Neuronal stem cell (in vitro differentiated cells): ENCODE results near the gene CCDC179.

Source experiments
- DNase-seq: peaks from one replicate; pipeline ENCODE4 v3.0.0-alpha.2; 2013; ENCODE audit warnings: low spot score
- H2AFZ ChIP-seq: one replicate; pipeline ENCODE4 v1.6.1; 2013; ENCODE audit warnings: mild to moderate bottlenecking, low read length, inconsistent platforms
- H2AK5ac ChIP-seq: 2 replicates; pipeline ENCODE4 v1.6.1; 2013; ENCODE audit warnings: low read depth, mild to moderate bottlenecking, inconsistent platforms, low read length, moderate library complexity, mixed read lengths
- H2BK120ac ChIP-seq: 2 replicates; pipeline ENCODE4 v1.6.1; 2013; ENCODE audit warnings: low read depth, mild to moderate bottlenecking, inconsistent platforms, low read length, moderate library complexity, mixed read lengths
- H2BK12ac ChIP-seq: one replicate; pipeline ENCODE4 v1.6.1; 2013; ENCODE audit warnings: low read length, inconsistent platforms
- H2BK15ac ChIP-seq: 2 replicates; pipeline ENCODE4 v1.6.1; 2013; ENCODE audit warnings: mild to moderate bottlenecking, low read length, inconsistent platforms, mixed read lengths
- H2BK5ac ChIP-seq: one replicate; pipeline ENCODE4 v1.6.1; 2013; ENCODE audit warnings: inconsistent platforms, mild to moderate bottlenecking, low read length, moderate library complexity
- H3K14ac ChIP-seq: one replicate; pipeline ENCODE4 v1.6.1; 2013; ENCODE audit warnings: low read length, inconsistent platforms
- H3K18ac ChIP-seq: 2 replicates; pipeline ENCODE4 v1.6.1; 2013; ENCODE audit warnings: low read length, inconsistent platforms
- H3K23ac ChIP-seq: 2 replicates; pipeline ENCODE4 v1.6.1; 2013; ENCODE audit warnings: low read depth, mild to moderate bottlenecking, mixed read lengths, low read length, inconsistent platforms; ENCODE audit not compliant: poor library complexity
- H3K27ac ChIP-seq: replicated peaks from 3 replicates; pipeline ENCODE4 v1.5.1; 2013; ENCODE audit warnings: low read length, inconsistent platforms
- H3K27me3 ChIP-seq, 3 experiments: 2 replicates each; pipeline ENCODE4 v1.6.1; 2013; ENCODE audit warnings: low read length in 3 of 3, mild to moderate bottlenecking in 2 of 3, inconsistent platforms in 1 of 3, low read depth in 1 of 3, mixed read lengths in 1 of 3, moderate library complexity in 1 of 3; ENCODE audit not compliant: control insufficient read depth in 3 of 3, insufficient read depth in 3 of 3
- H3K36me3 ChIP-seq, 2 donors: replicated peaks in 1 of 2; 2 replicates each; pipeline ENCODE4 v1.6.1; 2013; ENCODE audit warnings: low read length in 2 of 2; ENCODE audit not compliant: control insufficient read depth in 2 of 2, insufficient read depth in 2 of 2
- H3K4ac ChIP-seq: 2 replicates; pipeline ENCODE4 v1.6.1; 2013; ENCODE audit warnings: inconsistent platforms, mild to moderate bottlenecking, low read length, moderate library complexity
- H3K4me1 ChIP-seq, 2 donors: 1 replicate in 1 of 2; 2 replicates in 1 of 2; pipeline ENCODE4 v1.6.1; 2013; ENCODE audit warnings: low read length in 2 of 2, low read depth in 1 of 2; ENCODE audit not compliant: control insufficient read depth in 2 of 2, insufficient read depth in 1 of 2
- H3K4me2 ChIP-seq: one replicate; pipeline ENCODE4 v1.6.1; 2013; ENCODE audit warnings: mild to moderate bottlenecking, low read length, inconsistent platforms; ENCODE audit not compliant: insufficient read depth, poor library complexity, severe bottlenecking
- H3K4me3 ChIP-seq, 2 donors: 2 replicates each; pipeline ENCODE4 v1.5.1; 2013; ENCODE audit warnings: low read length in 2 of 2, mild to moderate bottlenecking in 2 of 2, inconsistent platforms in 1 of 2, moderate library complexity in 1 of 2
- H3K79me1 ChIP-seq: one replicate; pipeline ENCODE4 v1.6.1; 2013; ENCODE audit warnings: low read depth, mild to moderate bottlenecking, inconsistent platforms, low read length, moderate library complexity
- H3K9ac ChIP-seq: one replicate; pipeline ENCODE4 v1.6.1; 2013; ENCODE audit warnings: mild to moderate bottlenecking, low read depth, low read length, inconsistent platforms; ENCODE audit not compliant: poor library complexity
- H3K9me3 ChIP-seq, 2 donors: replicated peaks in 1 of 2; 2 replicates each; pipeline versions ENCODE3 to v1.6.1; 2013; ENCODE audit warnings: low read length in 2 of 2, mild to moderate bottlenecking in 2 of 2, inconsistent platforms in 1 of 2, low read depth in 1 of 2, mixed read lengths in 1 of 2, moderate library complexity in 1 of 2; ENCODE audit not compliant: control insufficient read depth in 2 of 2, insufficient read depth in 1 of 2
- H4K8ac ChIP-seq: one replicate; pipeline ENCODE4 v1.6.1; 2013; ENCODE audit warnings: low read depth, mild to moderate bottlenecking, inconsistent platforms, low read length, moderate library complexity
- H4K91ac ChIP-seq: one replicate; pipeline ENCODE4 v1.6.1; 2013; ENCODE audit warnings: low read length, low read depth, mild to moderate bottlenecking, inconsistent platforms; ENCODE audit not compliant: poor library complexity
- WGBS, 2 donors: extraction: QIAGEN DNeasy Blood & Tissue Kit; methylation state at CpG; one replicate each; pipeline ENCODE4 v1.1.7; 2013; ENCODE audit warnings: missing lambda C conversion rate in 2 of 2, mixed read lengths in 1 of 2; ENCODE audit not compliant: insufficient read length in 2 of 2, insufficient replicate concordance in 1 of 2; ENCODE audit errors: extremely low coverage in 2 of 2; 5-methylcytosine and 5-hydroxymethylcytosine counted together

The CCDC179 gene

GRCh38 chr11:22830082-22830414 lies 30.2 kb downstream of the CCDC179 start:
- H4K91ac ChIP-seq = no peak overlapping the region
- no peak overlapping the region for H3K4ac ChIP-seq
- no peaks in the 10 kb centered on the region for H3K79me1 ChIP-seq
- no peak overlapping the region for H4K8ac ChIP-seq
- no peak for DNase-seq
- H3K9me3 ChIP-seq = no peaks in the 10 kb centered on the region
- WGBS, 2 donors = no CpG with 5 or more reads among the region's 4 CpGs
- H3K27ac ChIP-seq = no peak overlapping the region
- H2BK15ac ChIP-seq = no peak overlapping the region
- H3K36me3 ChIP-seq = peaks cover 0 to 24% of the 10 kb centered on the region in 2 donors
- H3K4me3 ChIP-seq = peak overlapping the region in 1 of 2 donors; percentile 86
- H2AK5ac ChIP-seq = no peak overlapping the region
- no peak overlapping the region for H2BK5ac ChIP-seq
- H3K4me1 ChIP-seq = peaks cover 2 to 11% of the 10 kb centered on the region in 2 donors
- H3K27me3 ChIP-seq = no peaks in the 10 kb centered on the region
- peak overlapping the region; percentile 73 for H2AFZ ChIP-seq
- H2BK12ac ChIP-seq = no peak overlapping the region
- H3K23ac ChIP-seq = no peak overlapping the region
- no peak overlapping the region for H3K18ac ChIP-seq
- H3K4me2 ChIP-seq = peak overlapping the region; percentile 28
- no peak overlapping the region for H2BK120ac ChIP-seq
- no peak overlapping the region for H3K9ac ChIP-seq
- no peak overlapping the region for H3K14ac ChIP-seq

GRCh38 chr11:22829231-22830081 lies 30.8 kb downstream of the CCDC179 start, which contains the start of gene SVIP:
TSS of gene SVIP (minus strand) at chr11:22829801. CDS start at chr11:22829748, 53 bp downstream.
- Histone ChIP-seq H3K9ac (peak within 1 kb of the TSS; percentile 84), H2BK15ac (no peak within 1 kb of the TSS), H3K18ac (peak within 1 kb of the TSS; percentile 90), H4K8ac (no peak within 1 kb of the TSS), H2BK120ac (no peak within 1 kb of the TSS), H2AFZ (peak within 1 kb of the TSS; percentile 99), H3K4me1 (peaks cover 2 to 11% of the 10 kb centered on the region in 2 donors), H3K4me3 (peak within 1 kb of the TSS; percentile 86 to 95), H3K14ac (no peak within 1 kb of the TSS), H3K36me3 (peaks cover 0 to 30% of the 10 kb centered on the region in 2 donors), H2AK5ac (no peak within 1 kb of the TSS), H3K27me3 (no peaks in the 10 kb centered on the region), H2BK5ac (no peak within 1 kb of the TSS), H3K23ac (peak within 1 kb of the TSS; percentile 70), H4K91ac (no peak within 1 kb of the TSS), H3K27ac (peak within 1 kb of the TSS; percentile 51), H3K4ac (no peak within 1 kb of the TSS), H2BK12ac (no peak within 1 kb of the TSS), H3K79me1 (no peaks in the 10 kb centered on the region), H3K4me2 (peak within 1 kb of the TSS; percentile 54), H3K9me3 (peaks cover 0 to 3% of the 10 kb centered on the region in 2 donors)
- WGBS, 2 donors = no CpG with 5 or more reads among the region's 79 CpGs
- DNase-seq = peak; percentile 84

DNA sequence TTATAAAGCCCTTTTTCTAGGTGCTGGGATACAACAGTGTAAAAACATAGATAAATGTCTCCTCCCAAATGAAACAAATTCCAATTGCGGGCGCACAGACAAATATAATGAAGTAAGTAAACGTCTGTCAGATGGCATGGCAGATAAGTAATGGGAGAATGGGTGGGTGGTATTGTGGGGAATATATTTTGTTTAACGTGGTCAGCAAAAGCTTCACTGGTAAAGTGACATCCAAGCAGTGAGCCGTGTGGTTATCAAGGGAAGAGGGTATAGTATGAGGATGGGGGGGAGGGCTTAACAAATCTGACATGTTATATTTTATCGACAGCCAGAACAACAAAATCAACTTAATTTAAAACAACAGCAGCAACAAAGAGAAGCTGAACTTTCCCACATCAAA lies 31.9 kb downstream of the CCDC179 start:
- no CpG with 5 or more reads among the region's 6 CpGs for WGBS, 2 donors
- Histone ChIP-seq H3K79me1 (no peaks in the 10 kb centered on the region), H3K27me3 (no peaks in the 10 kb centered on the region)

GRCh38 chr11:22822203-22822602 lies 38.1 kb downstream of the CCDC179 start:
- Histone ChIP-seq H3K9ac (no peak overlapping the region), H4K8ac (no peak overlapping the region), H3K36me3 (peaks cover 0 to 91% of the 10 kb centered on the region in 2 donors), H4K91ac (no peak overlapping the region), H3K4me3 (no peak overlapping the region), H3K4me1 (no peaks in the 10 kb centered on the region), H3K27me3 (no peaks in the 10 kb centered on the region), H2BK120ac (no peak overlapping the region), H3K4ac (no peak overlapping the region), H2BK12ac (no peak overlapping the region), H2AK5ac (no peak overlapping the region), H3K14ac (no peak overlapping the region), H3K79me1 (no peaks in the 10 kb centered on the region), H3K9me3 (peaks cover 0 to 3% of the 10 kb centered on the region in 2 donors), H3K18ac (no peak overlapping the region), H3K23ac (no peak overlapping the region), H2AFZ (no peak overlapping the region), H2BK5ac (no peak overlapping the region), H2BK15ac (no peak overlapping the region), H3K4me2 (no peak overlapping the region), H3K27ac (no peak overlapping the region)
- no CpG with 5 or more reads among the region's 2 CpGs for WGBS, 2 donors
- no peak for DNase-seq

More for the DNA sequence above, 31.9 kb downstream of the CCDC179 start:
- Histone ChIP-seq H3K4me2 (peak overlapping the region; percentile 2), H3K18ac (no peak overlapping the region), H2BK15ac (no peak overlapping the region), H3K4ac (no peak overlapping the region), H3K9ac (no peak overlapping the region), H3K36me3 (peaks cover 0 to 39% of the 10 kb centered on the region in 2 donors), H3K9me3 (peaks cover 0 to 3% of the 10 kb centered on the region in 2 donors), H2AK5ac (no peak overlapping the region), H2BK120ac (no peak overlapping the region), H2AFZ (peak overlapping the region; percentile 99), H3K14ac (no peak overlapping the region), H4K8ac (no peak overlapping the region), H2BK12ac (no peak overlapping the region), H3K27ac (no peak overlapping the region), H3K4me3 (peak overlapping the region in 1 of 2 donors; percentile 86), H3K23ac (no peak overlapping the region), H4K91ac (no peak overlapping the region), H2BK5ac (no peak overlapping the region), H3K4me1 (peaks cover 2 to 11% of the 10 kb centered on the region in 2 donors)
- no peak for DNase-seq
